PC-3 (cell line): ENCODE data around the gene CDKN1A. TPM values are rescaled to one million over a fixed set of nuclear protein-coding genes. Genes with fewer than 3 reads are reported as not detected.
A peak's percentile ranks its signal among the peaks of the same experiment; 100 is the strongest.

Experiments used
- ATAC-seq: fragments of 200-7000 bp; cut with Tn5 transposase; 2 replicates; pipeline ENCODE4 v1.9.1; 2020; ENCODE audit warnings: mild to moderate bottlenecking, moderate library complexity
- BruUV-seq: library from RNA; stranded (reverse); fragments of 400-500 nt; replicated peaks from 2 replicates; lab custom pipeline; 2021; lab: Mats Ljungman, UMichigan
- CTCF ChIA-PET: fragments of 300-600 bp; sonication (Branson Sonifier 250); formaldehyde crosslinking; loops from one replicate; lab custom pipeline; 2022; ENCODE audit warnings: antibody characterized with exemption; lab: Charles Lee
- POLR2A ChIA-PET: fragments of 300-600 bp; sonication (Branson Sonifier 250); formaldehyde crosslinking; loops from one replicate; lab custom pipeline; 2022; ENCODE audit warnings: antibody characterized with exemption; ENCODE audit not compliant: unreplicated experiment; lab: Charles Lee
- DNase-seq: peaks from one replicate; pipeline ENCODE4 v3.0.0-alpha.2; 2015
- H2AFZ ChIP-seq: fragments of 300-600 bp; sonication (generic); 2 replicates; pipeline ENCODE4 v1.6.0; 2016; ENCODE audit warnings: antibody characterized with exemption, low read length
- H3F3A ChIP-seq: fragments of 300-600 bp; sonication (generic); one replicate; pipeline ENCODE4 v1.6.0; 2017; ENCODE audit warnings: antibody characterized with exemption, low read length, control low read depth, mild to moderate bottlenecking; ENCODE audit not compliant: unreplicated experiment
- H3K27ac ChIP-seq: fragments of 300-600 bp; sonication (generic); 2 replicates; pipeline ENCODE4 v1.5.1; 2016; ENCODE audit warnings: mild to moderate bottlenecking, low read length
- H3K27me3 ChIP-seq: fragments of 300-600 bp; sonication (generic); 2 replicates; pipeline ENCODE4 v1.6.1; 2016; ENCODE audit warnings: low read length, mixed read lengths
- H3K36me3 ChIP-seq: fragments of 300-600 bp; sonication (generic); 2 replicates; pipeline ENCODE4 v1.6.1; 2016; ENCODE audit warnings: low read depth, mixed run types, low read length, mixed read lengths
- H3K4me1 ChIP-seq: fragments of 300-600 bp; sonication (generic); 2 replicates; pipeline ENCODE4 v1.5.1; 2016; ENCODE audit warnings: low read length; ENCODE audit not compliant: insufficient read depth
- H3K4me2 ChIP-seq: fragments of 300-600 bp; sonication (generic); 2 replicates; pipeline ENCODE4 v1.6.0; 2016; ENCODE audit warnings: low read length
- H3K4me3 ChIP-seq: fragments of 300-600 bp; sonication (generic); 2 replicates; pipeline ENCODE4 v1.5.1; 2016; ENCODE audit warnings: mild to moderate bottlenecking, low read length, mixed read lengths
- H3K79me2 ChIP-seq: fragments of 300-600 bp; sonication (generic); 2 replicates; pipeline ENCODE4 v1.6.1; 2017; ENCODE audit warnings: low read length, mixed read lengths
- H3K9ac ChIP-seq: fragments of 300-600 bp; sonication (generic); 2 replicates; pipeline ENCODE4 v1.6.0; 2016; ENCODE audit warnings: mild to moderate bottlenecking, low read length
- H3K9me2 ChIP-seq: fragments of 300-600 bp; sonication (generic); replicated peaks from 2 replicates; pipeline ENCODE4 v1.6.1; 2016; ENCODE audit warnings: mixed run types, low read length, mixed read lengths
- H3K9me3 ChIP-seq: fragments of 300-600 bp; sonication (generic); 2 replicates; pipeline ENCODE4 v1.6.1; 2016; ENCODE audit warnings: low read length, mixed read lengths
- H4K20me1 ChIP-seq: fragments of 300-600 bp; sonication (generic); 2 replicates; pipeline ENCODE4 v1.6.1; 2016; ENCODE audit warnings: low read length, mixed read lengths
- CTCF ChIP-seq: fragments of 300-600 bp; sonication (generic); conservative IDR thresholded peaks from 2 replicates; pipeline ENCODE4 v1.5.1; 2017; ENCODE audit warnings: antibody characterized with exemption, low read depth, mild to moderate bottlenecking, low read length
- EZH2 ChIP-seq: fragments of 300-600 bp; sonication (generic); IDR thresholded peaks from one replicate; pipeline ENCODE4 v1.6.1; 2017; ENCODE audit warnings: antibody characterized with exemption, mild to moderate bottlenecking, low read length; ENCODE audit not compliant: unreplicated experiment
- EZH2phosphoT487 ChIP-seq: fragments of 300-600 bp; sonication (generic); IDR thresholded peaks from 2 replicates; pipeline ENCODE4 v1.6.1; 2018; ENCODE audit warnings: mild to moderate bottlenecking, antibody characterized with exemption, low read length, borderline replicate concordance
- intact Hi-C: fragments of 100-400 bp; cut with micrococcal nuclease; formaldehyde crosslinking; loops from 2 replicates; pipeline ENCODE4 v1.9.0; 2023
- total RNA-seq: library from RNA; depleted of rRNA; stranded (reverse); fragments of >200 nt; gene quantifications from 2 replicates; pipeline ENCODE4 v1.2.3, GENCODE V29; 2014

CDKN1A gene
- total RNA-seq, 1 experiment from 2014 or later, result 79.5 TPM

DNA sequence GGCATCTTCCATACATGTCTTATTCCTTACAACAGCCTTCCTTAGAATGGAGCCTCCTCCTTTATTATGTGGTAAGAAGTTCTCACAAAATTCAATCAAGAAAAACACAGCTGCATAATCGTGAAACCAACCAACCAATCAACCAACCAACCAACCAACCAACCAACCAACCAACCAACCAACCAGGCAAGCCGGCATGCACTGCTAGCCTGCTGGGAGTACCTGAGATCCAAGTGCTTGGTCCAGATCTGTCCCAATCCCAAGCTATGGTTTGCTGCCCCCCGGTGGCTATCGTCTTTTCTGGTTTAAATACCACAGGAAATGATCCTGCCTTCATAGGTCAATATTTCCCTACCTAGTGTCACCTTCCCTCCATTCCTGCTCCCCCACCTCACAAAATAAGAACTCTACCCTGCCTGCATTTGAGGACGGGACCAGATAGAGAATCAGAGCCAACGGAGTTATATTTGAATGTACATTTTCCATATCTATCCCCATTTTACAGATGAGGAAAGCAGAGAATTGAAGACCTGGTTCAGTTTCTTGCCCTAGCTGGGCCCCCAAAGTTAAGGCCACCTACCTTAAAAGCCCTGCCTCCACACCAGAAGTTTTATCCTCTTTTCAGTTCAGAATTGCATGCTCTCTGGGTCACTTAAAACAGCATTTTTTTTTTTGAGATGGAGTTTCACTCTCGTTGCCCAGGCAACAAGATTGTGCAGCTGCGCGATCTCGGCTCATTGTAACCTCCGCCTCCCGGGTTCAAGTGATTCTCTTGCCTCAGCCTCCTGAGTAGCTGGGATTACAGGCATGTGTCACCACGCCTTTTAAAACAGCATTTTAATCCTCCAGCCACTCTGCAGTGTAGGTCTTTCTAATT lies 46.2 kb downstream of the CDKN1A start:
- Histone ChIP-seq H3K4me2 (no peak overlapping the region), H3K4me3 (no peak overlapping the region), H3K27me3 (no peaks in the 10 kb centered on the region), H3K4me1 (no peaks in the 10 kb centered on the region), H3K79me2 (no peaks in the 10 kb centered on the region), H3K9ac (no peak overlapping the region), H3K27ac (no peak overlapping the region), H2AFZ (no peak overlapping the region), H4K20me1 (no peaks in the 10 kb centered on the region), H3F3A (no peaks in the 10 kb centered on the region), H3K36me3 (no peaks in the 10 kb centered on the region), H3K9me3 (no peaks in the 10 kb centered on the region), H3K9me2 (no peaks in the 10 kb centered on the region)
- ChIA-PET CTCF (interaction anchor here (0.5 to 1.7 kb wide), 3 partner anchors 34 to 1032 kb away, joined by 4 to 6 read pairs (median 6); no protein-coding TSS in a partner anchor), POLR2A (no interaction called here)
- TF ChIP-seq CTCF (peak; percentile 77), EZH2 (no peak)
- intact Hi-C loops, result loop anchor here (10.0 kb wide), 1 partner anchor 110 kb away; no protein-coding TSS in a partner anchor
- ATAC-seq (peak; percentile 90), DNase-seq (peak; percentile 86)
- BruUV-seq, result no TSS peak

- H3K9me3 ChIP-seq, result no peaks in the 10 kb centered on the region
- ATAC-seq (no peak), DNase-seq (no peak)
- no TSS peak for BruUV-seq
- no peaks in the 10 kb centered on the region for H3K4me1 ChIP-seq
- no peak overlapping the region for H3K4me2 ChIP-seq
- no peaks in the 10 kb centered on the region for H4K20me1 ChIP-seq
- ChIA-PET POLR2A (no interaction called here), CTCF (no interaction called here)
- H3K9ac ChIP-seq, result no peak overlapping the region
- H3K9me2 ChIP-seq, result no peaks in the 10 kb centered on the region
- no peaks in the 10 kb centered on the region for H3K36me3 ChIP-seq
- TF ChIP-seq EZH2phosphoT487 (no peak), CTCF (no peak), EZH2 (no peak)
- no peaks in the 10 kb centered on the region for H3K79me2 ChIP-seq
- intact Hi-C loops, result loop anchor here (10.0 kb wide), 1 partner anchor 111 kb away; no protein-coding TSS in a partner anchor
- H3K27me3 ChIP-seq, result no peaks in the 10 kb centered on the region
- H3K27ac ChIP-seq, result no peak overlapping the region
- H3K4me3 ChIP-seq, result no peak overlapping the region
- H2AFZ ChIP-seq, result no peak overlapping the region
- H3F3A ChIP-seq, result no peaks in the 10 kb centered on the region
Measured at GRCh38 chr6:36725581-36725980, 47.1 kb downstream of the CDKN1A start.

DNA sequence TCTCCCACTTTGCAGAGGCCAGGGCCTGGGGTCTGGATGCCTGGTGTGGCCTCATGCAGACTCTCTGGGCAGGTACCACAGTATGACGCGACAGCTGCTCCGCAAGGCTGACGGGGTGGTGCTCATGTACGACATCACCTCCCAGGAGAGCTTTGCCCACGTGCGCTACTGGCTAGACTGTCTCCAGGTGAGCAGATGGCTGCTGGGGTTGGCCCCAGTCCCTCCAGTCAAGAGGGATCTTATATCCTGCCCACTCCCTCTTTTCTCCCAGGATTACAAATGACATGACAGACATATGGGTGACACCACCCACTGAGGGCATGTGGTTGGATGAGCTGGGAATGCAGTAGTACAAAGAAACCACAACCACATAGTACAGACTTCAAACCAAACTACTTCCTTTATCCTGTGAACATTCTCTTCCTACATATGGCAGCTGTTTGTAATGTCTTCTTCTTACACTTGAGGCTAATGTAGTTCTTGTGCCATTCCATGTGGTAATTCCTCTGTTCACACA lies 49.0 kb downstream of the CDKN1A start:
- no peak overlapping the region for H2AFZ ChIP-seq

More for the DNA sequence above, 49.0 kb downstream of the CDKN1A start:
- TF ChIP-seq CTCF, result no peak
- no peak for TF ChIP-seq EZH2
- TF ChIP-seq EZH2phosphoT487, result no peak
- DNase-seq (peak; percentile 11), ATAC-seq (peak; percentile 21; the same call in 1 of the 2 replicates)
- H3K9me3 ChIP-seq, result no peaks in the 10 kb centered on the region
- no peaks in the 10 kb centered on the region for H3F3A ChIP-seq
- H3K79me2 ChIP-seq, result no peaks in the 10 kb centered on the region
- H4K20me1 ChIP-seq, result no peaks in the 10 kb centered on the region
- H3K9ac ChIP-seq, result no peak overlapping the region
- POLR2A ChIA-PET, result no interaction called here
- H3K4me2 ChIP-seq, result no peak overlapping the region
- no peaks in the 10 kb centered on the region for H3K27me3 ChIP-seq
- intact Hi-C loops, result loop anchor here (10.0 kb wide), 1 partner anchor 113 kb away; no protein-coding TSS in a partner anchor
- no peak overlapping the region for H3K27ac ChIP-seq
- BruUV-seq, result no TSS peak
- H3K4me1 ChIP-seq, result no peaks in the 10 kb centered on the region
- H3K36me3 ChIP-seq, result no peaks in the 10 kb centered on the region
- H3K4me3 ChIP-seq, result no peak overlapping the region
- no peaks in the 10 kb centered on the region for H3K9me2 ChIP-seq
- CTCF ChIA-PET, result no interaction called here
